HG02798 (cell line): ENCODE measurements around the gene ZNF397.
A peak's percentile ranks its signal among the peaks of the same experiment; 100 is the strongest.
"Not testable (repeated sequence)": the region's sequence is repeated elsewhere in the genome, so short reads cannot be mapped to it uniquely, and the experiment has no call there.

Source experiments
- ATAC-seq: cut with Tn5 transposase; IDR thresholded peaks from one replicate; pipeline ENCODE4 v1.9.1; 2021; ENCODE audit warnings: mild to moderate bottlenecking; ENCODE audit not compliant: unreplicated experiment, poor library complexity

The ZNF397 gene

DNA sequence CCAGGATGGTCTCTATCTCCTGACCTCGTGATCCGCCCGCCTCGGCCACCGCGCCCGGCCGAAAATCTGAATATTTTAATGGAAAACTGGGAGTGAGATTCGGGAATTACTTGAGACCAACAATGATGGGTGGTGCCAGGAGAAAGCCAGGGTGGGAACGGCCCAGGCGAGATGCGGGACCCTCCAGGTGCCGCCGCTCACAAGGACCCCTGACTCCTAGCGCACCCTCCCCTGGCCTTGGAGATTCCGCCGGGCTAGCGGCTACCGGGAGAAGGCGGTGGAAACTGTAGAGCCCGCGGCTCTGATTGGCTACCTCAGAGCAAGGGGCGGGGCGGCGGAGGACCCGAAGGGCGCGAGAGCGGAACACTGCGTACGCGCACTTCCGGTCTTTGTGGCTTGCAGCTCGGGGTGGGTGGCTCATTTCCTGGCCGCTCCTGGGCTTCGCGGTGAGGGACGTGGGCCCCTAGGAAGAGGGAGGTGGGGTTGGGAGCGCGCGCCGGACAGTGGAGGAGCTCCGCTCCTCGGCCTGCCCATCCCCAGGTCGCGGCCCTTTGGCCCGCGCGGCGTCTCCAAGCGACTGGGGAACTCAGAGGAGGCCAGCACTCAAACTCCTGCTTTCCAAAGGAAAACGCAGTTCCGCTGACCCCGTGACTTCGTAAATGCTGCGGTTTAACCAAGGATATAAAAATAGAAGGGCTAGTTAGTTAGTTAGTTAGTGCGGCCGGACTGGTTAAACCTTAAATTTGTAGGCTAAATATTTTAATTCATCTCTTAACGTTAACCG is at the start of gene ZNF397:
Gene ZNF397 (plus strand): TSS at position 371 of the 784 bp plus-strand sequence. CDS start 1,437 bp downstream, outside the sequence.
- ATAC-seq: peak; percentile 99

DNA sequence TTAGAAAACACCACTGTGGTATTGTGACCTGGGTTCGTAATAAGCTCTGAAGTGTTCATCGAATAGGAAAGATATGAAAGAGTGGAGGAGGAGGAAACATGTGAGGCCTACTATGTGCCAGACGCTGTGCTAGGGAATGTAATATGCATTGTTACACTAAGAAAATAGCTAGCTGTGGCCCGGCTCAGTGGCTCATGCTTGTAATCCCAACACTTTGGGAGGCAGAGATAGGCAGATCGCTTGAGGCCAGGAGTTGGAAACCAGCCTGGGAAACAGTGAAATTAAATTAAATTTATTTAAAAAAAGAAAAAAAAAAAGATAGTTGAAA is 49.2 kb upstream of the ZNF397 start:
- ATAC-seq: no peak

DNA sequence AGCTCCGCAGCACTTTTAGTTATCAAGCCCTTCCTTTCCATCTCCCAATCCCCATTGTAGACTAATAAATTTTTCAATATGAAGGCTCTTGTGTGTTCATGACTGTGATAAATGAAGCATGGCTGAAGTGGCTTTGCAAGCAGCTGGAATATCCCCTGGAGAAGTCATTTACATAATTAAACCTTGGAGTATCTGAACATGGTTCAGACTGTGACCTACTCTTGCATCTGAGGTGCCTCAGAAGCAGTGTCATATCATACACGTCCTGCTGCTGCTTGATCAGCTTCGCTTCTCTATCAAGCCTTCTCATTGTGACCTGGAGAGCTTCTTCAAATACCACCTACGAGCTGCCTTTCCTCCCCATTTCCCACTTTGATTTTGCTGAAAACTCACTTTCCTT is 48.4 kb upstream of the ZNF397 start:
- ATAC-seq: no peak

DNA sequence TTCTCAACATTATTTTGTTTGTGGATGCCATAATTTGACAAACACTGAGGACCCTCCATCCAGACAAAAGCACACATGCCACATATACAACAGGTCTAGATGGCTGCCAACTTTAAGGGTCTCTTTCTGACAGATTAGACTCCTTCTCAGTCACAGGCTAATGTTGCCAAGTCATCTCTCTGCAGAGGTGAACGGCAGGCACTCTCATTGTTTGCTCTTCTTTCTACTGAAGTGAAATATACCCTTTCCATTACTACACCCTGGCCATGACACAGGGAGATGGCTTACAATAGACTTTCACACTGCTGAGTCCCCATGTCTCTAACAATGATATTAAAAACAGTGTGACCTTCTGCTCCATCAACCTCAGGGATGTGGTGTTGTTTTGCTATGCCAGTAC is 47.5 kb upstream of the ZNF397 start:
- ATAC-seq: no peak

DNA sequence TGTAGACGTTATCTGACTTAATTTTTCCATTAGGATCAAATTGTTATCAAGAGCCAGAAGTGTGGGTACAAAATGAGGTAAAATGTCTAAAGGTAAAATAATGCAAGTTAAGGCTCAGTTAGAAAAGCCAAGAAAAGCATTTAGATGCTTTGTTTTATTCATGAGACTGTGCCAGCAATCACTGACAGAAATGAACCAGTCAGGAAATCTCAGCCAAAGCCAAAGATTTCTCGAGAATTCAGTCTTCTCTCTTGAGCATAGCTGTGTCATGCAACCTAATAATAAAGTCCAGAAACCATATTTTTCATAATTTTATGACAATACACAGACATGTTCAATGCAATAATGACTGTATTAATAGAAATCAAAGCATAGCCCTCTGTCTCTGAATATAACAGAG is 43.5 kb upstream of the ZNF397 start:
- ATAC-seq: no peak

DNA sequence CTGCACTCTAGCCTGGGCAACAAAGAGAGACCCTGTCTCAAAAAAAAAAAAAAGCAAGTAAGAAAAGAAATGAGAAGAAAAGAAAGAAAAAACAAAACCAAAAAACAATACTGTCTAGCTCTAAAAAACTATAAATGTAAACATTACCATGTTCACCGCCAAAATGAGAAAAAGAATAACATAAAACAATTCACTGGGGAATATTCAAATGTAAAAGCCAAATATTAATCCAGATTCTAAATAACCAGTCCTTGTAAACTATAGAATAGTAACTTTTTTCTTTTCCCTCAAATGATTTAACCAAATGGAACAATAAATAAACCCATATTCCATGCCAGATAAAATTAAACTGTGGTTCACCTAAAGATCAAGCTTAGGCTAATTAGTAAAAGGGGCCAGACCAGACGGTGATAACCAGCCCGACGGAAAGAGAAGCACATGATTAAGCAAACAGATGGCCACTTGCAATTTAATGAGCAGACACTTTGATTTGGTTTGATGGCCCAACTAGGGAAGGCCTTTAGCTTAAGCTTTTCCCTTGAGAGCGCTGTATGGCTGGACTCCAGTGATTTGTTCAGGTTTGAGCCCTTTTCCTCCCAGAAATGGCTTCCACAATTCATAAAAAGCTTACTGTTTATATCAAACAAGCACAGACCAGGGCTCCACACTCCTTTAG is 39.4 kb upstream of the ZNF397 start:
- no peak for ATAC-seq

DNA sequence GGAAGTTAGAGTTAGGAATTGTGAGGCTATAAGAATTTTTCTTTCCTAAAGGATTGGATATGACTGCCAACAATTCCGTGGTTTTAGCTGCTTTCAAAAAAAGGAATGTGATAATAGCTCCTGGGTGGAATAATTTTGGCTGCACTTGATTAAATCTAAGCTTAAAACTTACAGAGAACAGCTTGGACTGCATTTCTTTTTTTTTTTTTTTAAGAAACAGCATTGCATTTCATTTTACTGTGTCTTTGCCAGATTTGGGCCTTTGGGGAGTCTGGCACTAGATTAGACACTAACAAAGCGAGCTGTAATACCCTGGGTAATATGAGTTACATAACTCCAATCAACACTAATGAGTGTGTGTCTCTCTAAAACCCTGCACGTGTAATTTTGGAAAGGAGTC is 37.8 kb upstream of the ZNF397 start:
- no peak for ATAC-seq

DNA sequence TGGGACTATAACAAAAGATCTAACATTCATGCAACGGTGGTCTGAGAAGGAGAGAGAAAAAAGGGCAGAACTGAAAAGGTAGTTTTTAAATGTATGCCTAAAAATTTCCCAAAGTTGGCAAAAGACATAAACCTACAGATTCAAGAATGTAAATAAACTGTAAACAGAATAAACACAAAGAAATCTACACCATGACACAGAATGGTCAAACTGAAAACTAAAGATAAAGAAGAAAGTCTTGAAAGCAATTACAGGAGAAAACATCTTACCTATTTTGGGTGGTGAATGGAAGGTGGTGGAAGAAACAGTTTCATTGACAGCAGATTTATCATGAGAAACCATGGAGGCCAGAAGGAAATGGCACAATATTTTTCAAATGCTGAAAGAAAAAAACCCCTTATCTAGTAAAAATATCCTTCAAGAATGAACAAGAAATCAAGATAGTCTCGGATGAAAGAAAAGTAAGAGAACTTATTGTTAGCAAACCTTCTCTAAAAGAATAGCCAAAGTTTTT is 35.6 kb upstream of the ZNF397 start:
- no peak for ATAC-seq

DNA sequence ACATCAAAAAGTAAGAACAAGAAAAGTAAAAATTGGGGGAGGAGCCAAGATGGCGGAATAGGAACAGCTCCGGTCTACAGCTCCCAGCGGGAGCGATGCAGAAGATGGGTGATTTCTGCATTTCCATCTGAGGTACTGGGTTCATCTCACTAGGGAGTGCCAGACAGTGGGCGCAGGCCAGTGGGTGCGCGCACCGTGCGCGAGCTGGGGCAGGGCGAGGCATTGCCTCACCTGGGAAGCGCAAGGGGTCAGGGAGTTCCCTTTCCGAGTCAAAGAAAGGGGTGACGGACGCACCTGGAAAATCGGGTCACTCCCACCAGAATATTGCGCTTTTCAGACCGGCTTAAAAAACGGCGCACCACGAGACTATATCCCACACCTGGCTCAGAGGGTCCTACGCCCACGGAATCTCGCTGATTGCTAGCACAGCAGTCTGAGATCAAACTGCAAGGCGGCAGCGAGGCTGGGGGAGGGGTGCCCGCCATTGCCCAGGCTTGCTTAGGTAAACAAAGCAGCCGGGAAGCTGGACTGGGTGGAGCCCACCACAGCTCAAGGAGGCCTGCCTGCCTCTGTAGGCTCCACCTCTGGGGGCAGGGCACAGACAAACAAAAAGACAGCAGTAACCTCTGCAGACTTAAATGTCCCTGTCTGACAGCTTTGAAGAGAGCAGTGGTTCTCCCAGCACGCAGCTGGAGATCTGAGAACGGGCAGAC is 34.9 kb upstream of the ZNF397 start:
- not testable (repeated sequence) for ATAC-seq

DNA sequence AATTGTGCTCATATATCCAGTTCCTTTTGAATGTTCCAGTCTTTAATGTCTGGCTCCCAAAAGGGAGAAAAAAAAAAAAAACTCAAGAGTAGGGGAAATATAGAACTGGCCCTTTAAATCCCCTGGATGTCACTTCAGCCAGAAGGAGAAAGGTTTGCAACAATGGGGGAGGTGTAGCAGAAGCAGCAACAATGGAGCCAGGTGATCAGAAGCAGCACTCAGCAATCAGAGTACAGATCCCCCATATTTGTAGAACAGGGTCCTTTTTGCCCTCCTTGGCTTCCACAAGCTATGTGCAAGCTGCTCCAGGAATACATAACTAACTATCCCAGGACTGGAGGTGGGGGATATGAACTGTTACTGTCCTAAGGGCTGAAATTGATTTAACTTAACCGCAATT is 25.8 kb upstream of the ZNF397 start:
- ATAC-seq: no peak

DNA sequence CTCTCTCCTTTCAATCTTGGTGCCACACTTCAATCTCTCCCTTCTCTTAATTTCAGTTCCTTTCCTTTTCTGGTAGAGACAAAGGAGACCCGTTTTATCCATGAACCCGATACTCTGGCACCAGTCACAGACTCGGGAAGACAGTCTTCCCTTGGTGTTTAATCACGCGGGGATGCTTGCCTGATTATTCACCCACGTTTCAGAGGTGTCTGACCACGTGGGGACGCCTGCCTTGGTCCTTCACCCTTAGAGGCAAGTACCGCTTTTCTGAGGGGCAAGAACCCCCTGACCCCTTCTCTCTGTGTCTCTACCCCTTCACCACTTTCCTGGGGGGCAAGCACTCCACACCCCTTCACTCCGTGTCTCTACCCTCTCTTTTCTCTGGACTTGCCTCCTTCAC is 24.2 kb upstream of the ZNF397 start:
- ATAC-seq: not testable (repeated sequence)

DNA sequence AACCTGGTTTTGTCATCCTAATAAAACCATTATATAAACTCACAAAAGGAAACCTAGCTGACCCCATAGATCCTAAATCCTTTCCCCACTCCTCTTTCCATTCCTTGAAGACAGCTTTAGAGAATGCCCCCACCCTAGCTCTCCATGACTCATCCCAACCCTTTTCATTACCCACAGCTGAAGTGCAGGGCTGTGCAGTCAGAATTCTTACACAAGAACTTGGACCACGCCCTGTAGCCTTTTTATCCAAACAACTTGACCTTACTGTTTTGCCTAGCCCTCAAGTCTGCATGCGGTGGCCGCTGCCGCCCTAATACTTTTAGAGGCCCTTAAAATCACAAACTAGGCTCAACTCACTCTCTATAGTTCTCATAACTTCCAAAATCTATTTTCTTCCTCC is 21.5 kb upstream of the ZNF397 start:
- ATAC-seq: not testable (repeated sequence)

DNA sequence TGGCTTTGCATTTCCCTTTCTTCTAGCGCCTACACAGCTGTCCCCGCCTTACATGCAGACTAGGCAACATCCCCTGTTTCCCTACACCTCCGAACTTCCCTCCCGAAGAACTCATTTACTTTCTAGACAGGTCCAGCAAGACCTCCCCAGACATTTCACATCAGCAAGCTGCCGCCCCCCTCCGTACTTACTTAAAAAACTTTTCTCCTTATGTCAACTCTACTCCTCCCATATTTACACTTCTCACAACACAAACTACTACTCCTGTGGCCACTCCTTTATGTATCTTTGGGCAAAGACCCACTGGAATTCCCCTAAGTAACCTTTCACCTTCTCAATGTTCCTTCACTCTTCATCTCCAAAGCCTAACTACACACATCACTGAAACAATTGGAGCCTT is 20.4 kb upstream of the ZNF397 start:
- no peak for ATAC-seq

DNA sequence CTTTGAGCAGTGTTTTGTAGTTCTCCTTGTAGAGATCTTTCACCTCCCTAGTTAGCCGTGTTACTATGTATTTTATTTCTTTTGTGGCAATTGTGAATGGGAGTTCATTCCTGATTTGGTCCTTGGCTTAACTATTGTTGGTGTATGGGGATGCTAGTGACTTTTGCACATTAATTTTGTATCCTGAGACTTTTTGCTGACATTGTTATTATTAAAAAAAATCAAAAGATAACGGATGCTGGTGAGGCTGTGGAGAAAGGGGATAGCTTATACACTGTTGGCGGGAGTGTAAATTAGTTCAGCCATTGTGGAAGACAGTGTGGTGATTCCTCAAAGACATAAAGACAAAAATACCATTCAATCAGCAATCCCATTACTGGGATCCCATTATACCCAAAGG is 17.0 kb upstream of the ZNF397 start:
- ATAC-seq: no peak

DNA sequence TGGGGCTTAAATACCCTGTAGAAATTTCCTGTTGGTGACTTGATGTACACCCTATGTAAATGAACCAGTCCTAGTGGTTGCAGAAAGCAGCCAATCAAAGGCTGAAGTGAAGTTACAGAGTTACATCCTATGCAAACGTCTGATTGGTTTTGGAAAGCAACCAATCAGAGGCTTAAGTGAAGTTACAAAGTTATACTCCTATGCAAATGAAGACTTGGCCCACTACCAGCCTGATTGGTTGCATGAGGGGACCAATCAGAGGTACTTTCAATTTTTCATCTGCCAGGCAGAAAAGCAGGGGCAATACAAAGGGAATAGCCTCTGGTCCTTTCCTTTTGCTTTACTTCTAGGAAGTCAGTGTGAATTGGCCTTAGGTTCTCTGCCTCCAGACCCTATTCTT is 13.6 kb upstream of the ZNF397 start:
- no peak for ATAC-seq

DNA sequence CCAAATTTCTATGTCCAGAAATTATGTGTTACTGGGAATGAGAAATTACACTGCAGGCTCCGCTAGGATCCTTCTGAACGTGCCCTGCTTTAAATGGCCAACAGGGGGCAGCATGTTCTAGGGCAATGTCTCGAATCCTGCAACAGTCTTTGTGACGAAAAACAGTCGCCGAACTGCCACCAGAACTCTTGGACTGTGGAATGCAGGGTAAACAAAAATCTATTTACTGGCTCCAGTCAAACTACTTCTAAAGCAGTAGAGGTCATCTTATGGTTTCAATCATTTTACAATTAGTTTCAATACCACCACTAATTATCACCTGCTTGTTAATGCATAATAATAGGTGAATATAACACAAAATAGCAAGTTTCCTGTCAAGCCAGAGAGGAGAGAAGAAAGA is 9.8 kb upstream of the ZNF397 start:
- peak; percentile 95 for ATAC-seq

DNA sequence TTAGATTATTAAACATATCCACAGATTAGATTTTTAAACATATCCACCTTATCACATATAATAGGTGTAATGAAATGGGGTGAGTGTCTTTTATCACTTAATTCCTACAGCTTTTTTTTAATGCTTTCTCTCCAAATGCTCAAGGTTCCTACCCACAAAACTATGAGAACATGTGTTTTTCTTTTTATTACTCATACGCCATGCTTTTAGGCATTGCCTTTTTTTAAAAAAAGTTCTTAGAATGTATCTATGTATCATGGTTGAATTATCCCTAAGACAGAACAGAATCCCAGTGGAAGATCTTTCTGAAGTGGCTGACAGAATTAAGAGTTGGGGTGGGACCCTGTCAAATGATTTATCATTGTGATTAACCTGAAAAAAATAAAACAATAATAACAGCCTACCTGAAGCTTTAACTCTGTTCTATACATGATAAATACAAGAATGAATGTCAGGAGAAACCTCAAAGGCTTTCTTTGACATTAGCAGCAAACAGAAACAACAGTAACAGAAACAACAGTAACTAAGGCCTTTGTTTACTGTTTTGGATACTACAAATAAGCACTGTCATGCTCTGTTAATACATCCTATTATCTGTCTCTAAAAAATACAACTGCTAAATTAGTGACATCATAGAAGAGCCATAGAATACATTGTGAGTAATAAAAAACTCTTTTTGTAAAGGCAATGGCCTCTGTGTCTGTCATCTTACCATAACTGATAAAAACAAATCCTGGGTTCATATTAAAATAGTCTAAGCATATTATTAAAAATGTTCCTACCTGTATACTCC is 4.1 kb upstream of the ZNF397 start:
- ATAC-seq: no peak

DNA sequence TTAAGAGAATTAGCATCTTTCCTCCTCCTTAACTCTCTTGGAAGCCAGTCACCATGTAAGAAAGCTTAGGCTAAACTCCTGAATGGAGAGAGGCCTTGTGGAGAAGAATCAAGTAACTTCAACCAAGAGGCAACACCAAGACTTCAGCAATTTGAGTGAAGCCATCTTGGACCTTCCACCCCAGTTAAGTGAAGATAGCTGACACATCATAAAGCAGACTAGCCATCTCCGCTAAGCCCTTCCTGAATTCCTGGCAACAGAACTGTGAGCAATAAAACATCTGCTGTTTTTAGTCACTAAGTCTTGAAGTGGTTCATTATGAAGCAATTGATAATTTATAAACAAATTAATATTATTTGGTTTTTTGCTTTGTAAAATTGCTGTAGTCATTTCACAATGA is 1.5 kb upstream of the ZNF397 start:
- ATAC-seq: no peak

DNA sequence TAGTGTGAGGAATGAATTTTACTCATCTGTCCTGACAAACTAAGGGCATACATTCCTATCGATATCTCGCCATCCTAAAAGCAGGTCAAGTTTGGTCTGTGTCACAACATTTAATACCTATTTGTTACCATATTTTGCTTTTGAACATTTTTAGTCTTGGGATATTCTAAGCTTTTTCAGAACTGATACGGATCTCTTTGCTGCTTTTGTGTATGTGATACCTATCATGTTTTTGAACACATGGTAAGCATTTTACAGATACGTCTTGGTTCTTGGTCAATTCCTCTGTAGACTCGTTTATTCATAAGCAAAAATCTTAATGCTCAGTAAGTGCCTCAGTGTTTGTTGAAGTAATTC is 592 bp downstream of the ZNF397 start:
- ATAC-seq: no peak

DNA sequence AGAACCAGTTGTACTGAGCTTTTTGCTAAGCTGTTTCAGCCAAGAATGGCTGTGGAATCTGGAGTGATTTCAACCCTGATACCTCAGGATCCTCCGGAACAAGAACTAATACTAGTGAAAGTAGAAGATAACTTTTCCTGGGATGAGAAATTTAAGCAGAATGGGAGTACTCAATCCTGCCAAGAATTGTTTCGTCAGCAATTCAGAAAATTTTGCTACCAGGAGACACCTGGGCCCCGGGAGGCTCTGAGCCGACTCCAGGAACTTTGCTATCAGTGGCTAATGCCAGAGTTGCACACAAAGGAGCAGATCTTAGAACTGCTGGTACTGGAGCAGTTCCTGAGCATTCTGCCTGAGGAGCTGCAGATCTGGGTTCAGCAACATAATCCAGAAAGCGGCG is 1.6 kb downstream of the ZNF397 start:
- ATAC-seq: no peak

DNA sequence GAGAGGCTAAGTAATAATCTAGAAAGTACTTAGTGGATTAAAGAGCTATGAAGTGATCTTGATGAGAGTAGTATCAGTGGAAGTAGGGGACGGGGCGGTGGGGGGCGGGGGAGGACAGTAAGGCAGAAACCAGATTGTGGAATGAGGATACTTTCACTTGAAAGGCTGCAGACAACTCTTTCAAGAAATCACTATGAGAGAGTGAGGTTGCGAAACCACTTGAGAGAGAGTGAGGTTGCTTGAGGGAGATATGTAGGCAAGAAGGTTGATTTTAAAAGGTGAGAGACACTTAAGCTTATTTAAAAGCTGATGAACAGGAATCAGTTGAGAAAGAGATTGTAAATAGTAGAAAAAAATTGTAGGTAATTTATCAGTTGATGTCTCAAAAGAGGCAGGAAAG is 3.8 kb downstream of the ZNF397 start:
- ATAC-seq: no peak
